Bronchial epithelial cell (primary cell): ENCODE results near the gene ENTREP3. TPM values are rescaled to one million over a fixed set of nuclear protein-coding genes. Genes with fewer than 3 reads are reported as not detected.

Source experiments
- DNase-seq: peaks from one replicate; pipeline ENCODE4 v3.0.0-alpha.2; 2010; ENCODE audit warnings: low read depth
- FAIRE-seq: peaks from 2 replicates; lab custom pipeline; 2011; peaks lifted over from hg19 to GRCh38; lab: Jason Lieb, UNC
- H3K27me3 ChIP-seq: 2 replicates; pipeline ENCODE4 v1.5.1; 2011; ENCODE audit warnings: low read length; ENCODE audit not compliant: control insufficient read depth, insufficient read depth
- H3K36me3 ChIP-seq: 2 replicates; pipeline ENCODE4 v1.5.1; 2011; ENCODE audit warnings: low read length; ENCODE audit not compliant: control insufficient read depth, insufficient read depth
- H3K4me3 ChIP-seq: 2 replicates; pipeline ENCODE4 v1.5.1; 2011; ENCODE audit warnings: mild to moderate bottlenecking, low read depth, low read length, control low read depth
- CTCF ChIP-seq: IDR thresholded peaks from 2 replicates; pipeline ENCODE4 v1.5.1; 2011; ENCODE audit warnings: mild to moderate bottlenecking, moderate library complexity, low read length, control low read depth, inconsistent platforms; ENCODE audit not compliant: insufficient read depth, severe bottlenecking
- total RNA-seq: library from RNA; depleted of rRNA; stranded (reverse); fragments of >200 nt; gene quantifications from 2 replicates; pipeline ENCODE4 v1.2.1, GENCODE V29; 2014

Gene ENTREP3
- total RNA-seq, 1 donor from 2014 or later: 3.7 TPM

- peak; percentile 83 for FAIRE-seq
- no peak overlapping the region for H3K4me3 ChIP-seq
- TF ChIP-seq CTCF: no peak
- no peak for DNase-seq
- no peaks in the 10 kb centered on the region for H3K27me3 ChIP-seq
- H3K36me3 ChIP-seq: peaks cover 6% of the 10 kb centered on the region
Observed at GRCh38 chr1:155202731-155203515, 52.4 kb downstream of the ENTREP3 start.

GRCh38 chr1:155202198-155202597 is 53.1 kb downstream of the ENTREP3 start:
- DNase-seq (no peak), FAIRE-seq (no peak)
- TF ChIP-seq CTCF: no peak
- H3K36me3 ChIP-seq: peaks cover 12% of the 10 kb centered on the region
- H3K27me3 ChIP-seq: no peaks in the 10 kb centered on the region
- H3K4me3 ChIP-seq: no peak overlapping the region

GRCh38 chr1:155200920-155201319 is 54.4 kb downstream of the ENTREP3 start:
- Histone ChIP-seq H3K4me3 (no peak overlapping the region), H3K27me3 (no peaks in the 10 kb centered on the region), H3K36me3 (peaks cover 9% of the 10 kb centered on the region)
- FAIRE-seq (no peak), DNase-seq (no peak)
- TF ChIP-seq CTCF: no peak

- Histone ChIP-seq H3K27me3 (no peaks in the 10 kb centered on the region), H3K36me3 (peaks cover 9% of the 10 kb centered on the region), H3K4me3 (no peak overlapping the region)
- FAIRE-seq (peak; percentile 64), DNase-seq (no peak)
- TF ChIP-seq CTCF: no peak
Observed at GRCh38 chr1:155199792-155200191, 55.5 kb downstream of the ENTREP3 start.

GRCh38 chr1:155198547-155198906 is 56.8 kb downstream of the ENTREP3 start:
- H3K4me3 ChIP-seq: no peak overlapping the region
- TF ChIP-seq CTCF: no peak
- no peaks in the 10 kb centered on the region for H3K27me3 ChIP-seq
- H3K36me3 ChIP-seq: peaks cover 9% of the 10 kb centered on the region
- FAIRE-seq: no peak
- DNase-seq: no peak

- Histone ChIP-seq H3K4me3 (no peak overlapping the region), H3K27me3 (no peaks in the 10 kb centered on the region), H3K36me3 (peaks cover 9% of the 10 kb centered on the region)
- DNase-seq (no peak), FAIRE-seq (no peak)
- TF ChIP-seq CTCF: no peak
Observed at GRCh38 chr1:155197901-155198546, 57.3 kb downstream of the ENTREP3 start.
